Measurements from ENCODE around the gene MAN1A2. TPM values are rescaled to one million over a fixed set of nuclear protein-coding genes. Genes with fewer than 3 reads are reported as not detected.
A peak's percentile ranks its signal among the peaks of the same experiment; 100 is the strongest.

The MAN1A2 gene
- total RNA-seq, 4 donors from 2014 or later: 28.9 to 46.2 (median 35.0) TPM

GRCh38 chr1:117572546-117572945, 205.3 kb downstream of the MAN1A2 start:
- no peaks in the 10 kb centered on the region for H3K9me3 ChIP-seq
- H3K36me3 ChIP-seq: no peaks in the 10 kb centered on the region
- H3K27ac ChIP-seq: no peak overlapping the region
- WGBS: 70% methylated on average over 4 of the region's 4 CpGs
- H3K4me1 ChIP-seq: peaks cover 4% of the 10 kb centered on the region
- no peaks in the 10 kb centered on the region for H3K27me3 ChIP-seq
- peak in 1 of 2 donors; percentile 60 for DNase-seq (ENCODE audit: low spot score in 2 of 2)
- no peak for TF ChIP-seq CTCF (IDR thresholded peaks at IDR 0.05)
- no peak for TF ChIP-seq EP300 (IDR thresholded peaks at IDR 0.05)
- TF ChIP-seq POLR2AphosphoS5 (IDR thresholded peaks at IDR 0.05): no peak
- no peak for TF ChIP-seq POLR2A (IDR thresholded peaks at IDR 0.05)
- H3K4me3 ChIP-seq: no peak overlapping the region

- H3K4me1 ChIP-seq: peaks cover 4% of the 10 kb centered on the region
- H3K9me3 ChIP-seq: no peaks in the 10 kb centered on the region
- peak in 1 of 2 donors; percentile 37 for DNase-seq (ENCODE audit: low spot score in 2 of 2)
- TF ChIP-seq EP300 (IDR thresholded peaks at IDR 0.05): no peak
- TF ChIP-seq CTCF (IDR thresholded peaks at IDR 0.05): no peak
- TF ChIP-seq POLR2AphosphoS5 (IDR thresholded peaks at IDR 0.05): no peak
- no peak for TF ChIP-seq POLR2A (IDR thresholded peaks at IDR 0.05)
- H3K27ac ChIP-seq: no peak overlapping the region
- no peaks in the 10 kb centered on the region for H3K36me3 ChIP-seq
- H3K27me3 ChIP-seq: no peaks in the 10 kb centered on the region
- no peak overlapping the region for H3K4me3 ChIP-seq
- 63% methylated on average over 10 of the region's 10 CpGs for WGBS
These were observed 206.3 kb downstream of the MAN1A2 start for GRCh38 chr1:117573386-117574023.

- DNase-seq (ENCODE audit: low spot score in 2 of 2): peak in 1 of 2 donors; percentile 53
- 90% methylated on average over 5 of the region's 5 CpGs for WGBS
- no peaks in the 10 kb centered on the region for H3K9me3 ChIP-seq
- no peaks in the 10 kb centered on the region for H3K27me3 ChIP-seq
- no peak overlapping the region for H3K4me3 ChIP-seq
- no peak overlapping the region for H3K27ac ChIP-seq
- H3K36me3 ChIP-seq: no peaks in the 10 kb centered on the region
- peaks cover 3% of the 10 kb centered on the region for H3K4me1 ChIP-seq
- TF ChIP-seq POLR2A (IDR thresholded peaks at IDR 0.05) (no peak), CTCF (IDR thresholded peaks at IDR 0.05) (no peak), EP300 (IDR thresholded peaks at IDR 0.05) (no peak), POLR2AphosphoS5 (IDR thresholded peaks at IDR 0.05) (no peak)
These were observed 207.0 kb downstream of the MAN1A2 start for GRCh38 chr1:117574161-117574835.

- H3K27ac ChIP-seq: no peak overlapping the region
- H3K36me3 ChIP-seq: no peaks in the 10 kb centered on the region
- H3K9me3 ChIP-seq: no peaks in the 10 kb centered on the region
- H3K4me1 ChIP-seq: no peaks in the 10 kb centered on the region
- no peaks in the 10 kb centered on the region for H3K27me3 ChIP-seq
- H3K4me3 ChIP-seq: no peak overlapping the region
- peak; percentile 17 to 63 for DNase-seq (ENCODE audit: low spot score in 2 of 2)
- TF ChIP-seq POLR2AphosphoS5 (IDR thresholded peaks at IDR 0.05) (no peak), CTCF (IDR thresholded peaks at IDR 0.05) (no peak), POLR2A (IDR thresholded peaks at IDR 0.05) (no peak), EP300 (IDR thresholded peaks at IDR 0.05) (no peak)
- WGBS: 91% methylated on average over 6 of the region's 8 CpGs
These were observed 208.5 kb downstream of the MAN1A2 start for GRCh38 chr1:117575586-117576225.

GRCh38 chr1:117576236-117576635, 209.0 kb downstream of the MAN1A2 start:
- Histone ChIP-seq H3K9me3 (no peaks in the 10 kb centered on the region), H3K4me3 (no peak overlapping the region), H3K27me3 (no peaks in the 10 kb centered on the region), H3K4me1 (no peaks in the 10 kb centered on the region), H3K27ac (no peak overlapping the region), H3K36me3 (no peaks in the 10 kb centered on the region)
- TF ChIP-seq POLR2A (IDR thresholded peaks at IDR 0.05) (no peak), CTCF (IDR thresholded peaks at IDR 0.05) (no peak), POLR2AphosphoS5 (IDR thresholded peaks at IDR 0.05) (no peak), EP300 (IDR thresholded peaks at IDR 0.05) (no peak)
- peak in 1 of 2 donors; percentile 72 for DNase-seq (ENCODE audit: low spot score in 2 of 2)
- 90% methylated on average over 3 of the region's 3 CpGs for WGBS
